Cardiac fibroblast (primary cell): ENCODE data around the gene ARFRP1.

ENCODE experiments used
- DNase-seq, 2 donors: peaks; one replicate each; pipeline versions ENCODE4 v3.0.0 to v3.0.0-alpha.2; 2010; ENCODE audit warnings: low read depth in 2 of 2
- H3K4me3 ChIP-seq, 2 donors: replicated peaks in 1 of 2; 1 replicate in 1 of 2; 2 replicates in 1 of 2; pipeline ENCODE4 v1.5.1; 2011; ENCODE audit warnings: low read depth in 2 of 2, low read length in 2 of 2, mild to moderate bottlenecking in 2 of 2, moderate library complexity in 1 of 2
- TF ChIP-seq, protein P1 (sequence below): IDR thresholded peaks from one replicate; pipeline ENCODE4 v1.5.1; 2011; ENCODE audit warnings: low read depth, mild to moderate bottlenecking, low read length, inconsistent platforms

The ARFRP1 gene

GRCh38 chr20:63658749-63659187 lies 49.0 kb downstream of the ARFRP1 start:
- peak; percentile 49 to 71 for DNase-seq
- TF ChIP-seq, protein P1, sequence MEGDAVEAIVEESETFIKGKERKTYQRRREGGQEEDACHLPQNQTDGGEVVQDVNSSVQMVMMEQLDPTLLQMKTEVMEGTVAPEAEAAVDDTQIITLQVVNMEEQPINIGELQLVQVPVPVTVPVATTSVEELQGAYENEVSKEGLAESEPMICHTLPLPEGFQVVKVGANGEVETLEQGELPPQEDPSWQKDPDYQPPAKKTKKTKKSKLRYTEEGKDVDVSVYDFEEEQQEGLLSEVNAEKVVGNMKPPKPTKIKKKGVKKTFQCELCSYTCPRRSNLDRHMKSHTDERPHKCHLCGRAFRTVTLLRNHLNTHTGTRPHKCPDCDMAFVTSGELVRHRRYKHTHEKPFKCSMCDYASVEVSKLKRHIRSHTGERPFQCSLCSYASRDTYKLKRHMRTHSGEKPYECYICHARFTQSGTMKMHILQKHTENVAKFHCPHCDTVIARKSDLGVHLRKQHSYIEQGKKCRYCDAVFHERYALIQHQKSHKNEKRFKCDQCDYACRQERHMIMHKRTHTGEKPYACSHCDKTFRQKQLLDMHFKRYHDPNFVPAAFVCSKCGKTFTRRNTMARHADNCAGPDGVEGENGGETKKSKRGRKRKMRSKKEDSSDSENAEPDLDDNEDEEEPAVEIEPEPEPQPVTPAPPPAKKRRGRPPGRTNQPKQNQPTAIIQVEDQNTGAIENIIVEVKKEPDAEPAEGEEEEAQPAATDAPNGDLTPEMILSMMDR = no peak
- H3K4me3 ChIP-seq = peak overlapping the region; percentile 78 to 91

GRCh38 chr20:63657937-63658748 lies 49.6 kb downstream of the ARFRP1 start, which contains the start of gene RTEL1:
RTEL1 (plus strand) TSS chr20:63658312; CDS start chr20:63659403, 1,091 bp downstream.
- DNase-seq = peak; percentile 93 to 96
- H3K4me3 ChIP-seq = peak within 1 kb of the TSS; percentile 78 to 91

GRCh38 chr20:63657260-63657936 lies 50.4 kb downstream of the ARFRP1 start:
- peak; percentile 16 to 26 for DNase-seq
- TF ChIP-seq, protein P1 = no peak
- peak overlapping the region; percentile 78 to 91 for H3K4me3 ChIP-seq

More at GRCh38 chr20:63657937-63658748, 49.6 kb downstream of the ARFRP1 start, which contains the start of gene RTEL1:
- TF ChIP-seq, protein P1 = no peak

DNA sequence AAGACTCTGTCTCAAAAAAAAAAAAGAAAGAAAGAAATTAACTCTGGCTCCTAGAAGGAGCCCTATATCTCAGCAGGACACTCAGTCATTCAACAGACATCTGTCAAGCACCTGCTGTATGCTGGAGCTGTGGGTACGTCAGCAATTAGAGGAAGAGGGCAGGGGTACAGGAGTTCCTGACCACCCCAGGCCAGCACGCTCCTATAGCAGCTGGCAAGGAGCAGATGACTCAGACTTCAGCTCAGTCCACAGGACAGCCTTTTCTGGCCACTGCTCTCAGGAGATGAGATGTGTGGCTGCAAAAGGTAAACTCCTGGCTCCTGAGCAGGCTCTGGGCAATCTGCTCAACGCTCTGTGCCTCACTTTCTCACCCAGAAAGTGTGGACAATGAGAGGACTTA lies 51.3 kb downstream of the ARFRP1 start:
- DNase-seq = no peak
- H3K4me3 ChIP-seq = no peak overlapping the region
- TF ChIP-seq, protein P1 = no peak

GRCh38 chr20:63655249-63655648 lies 52.5 kb downstream of the ARFRP1 start:
- no peak overlapping the region for H3K4me3 ChIP-seq
- no peak for DNase-seq
- TF ChIP-seq, protein P1 = no peak

DNA sequence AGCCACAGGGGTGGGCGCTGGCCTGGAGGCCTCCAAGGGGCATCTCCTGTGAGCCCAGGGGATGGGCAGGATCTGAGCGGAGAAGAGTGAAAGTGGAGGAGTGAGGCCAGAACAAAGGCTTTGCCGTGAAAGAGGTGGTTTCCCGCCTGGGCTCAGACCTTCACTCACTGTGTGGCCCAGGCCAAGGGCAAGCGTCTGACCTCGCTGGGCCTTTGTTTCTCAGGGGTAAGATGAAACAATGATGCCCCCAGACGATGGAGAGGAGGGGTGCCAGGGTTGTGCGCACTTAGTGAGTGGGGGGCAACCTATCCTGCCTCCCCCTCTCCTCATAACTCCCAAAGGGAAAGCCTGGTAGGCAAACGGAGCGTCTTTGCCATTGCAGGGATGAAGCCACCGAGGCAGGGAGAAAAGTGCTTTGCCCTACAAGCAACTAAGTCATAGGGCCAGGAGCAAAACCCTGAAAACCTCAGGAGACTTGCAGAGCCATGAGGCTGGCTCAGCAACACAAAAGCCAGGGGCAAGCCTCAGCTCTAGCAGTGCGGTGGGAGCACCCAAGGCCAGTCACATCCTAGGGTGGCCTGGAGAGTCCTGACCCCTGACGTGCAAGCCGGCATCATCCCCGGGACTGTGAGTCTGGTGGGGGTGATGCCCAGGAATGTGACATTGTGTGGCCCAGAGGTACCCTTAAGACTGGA lies 53.7 kb downstream of the ARFRP1 start:
- TF ChIP-seq, protein P1 = no peak
- no peak for DNase-seq
- peak overlapping the region; percentile 37 to 44 for H3K4me3 ChIP-seq
